Measurements from ENCODE around the gene SLC7A9. TPM values are rescaled to one million over a fixed set of nuclear protein-coding genes. Genes with fewer than 3 reads are reported as not detected.
"Not testable (repeated sequence)": the region's sequence is repeated elsewhere in the genome, so short reads cannot be mapped to it uniquely, and the experiment has no call there.

SLC7A9 gene
- total RNA-seq, 2 experiments from 2014 or later, result 0.22 TPM; not detected in 1

- DNase-seq, result no peak
- H3K4me1 Mint-ChIP-seq (ENCODE audit: low read depth), result peaks cover 14% of the 10 kb centered on the region
- H3K27me3 Mint-ChIP-seq, result no peaks in the 10 kb centered on the region
- ChIA-PET POLR2A (no interaction called here), CTCF (no interaction called here)
- no peak overlapping the region for H3K27ac Mint-ChIP-seq
- H3K36me3 Mint-ChIP-seq, result no peaks in the 10 kb centered on the region
- H3K9me3 Mint-ChIP-seq, result no peaks in the 10 kb centered on the region
- H3K4me3 Mint-ChIP-seq, result no peak overlapping the region
- intact Hi-C loops (cut with micrococcal nuclease), result no loop called here
These were observed 80.1 kb downstream of the SLC7A9 start for GRCh38 chr19:32789429-32789828.

GRCh38 chr19:32787895-32788294 is 81.7 kb downstream of the SLC7A9 start:
- H3K4me1 Mint-ChIP-seq (ENCODE audit: low read depth); H3K27me3 Mint-ChIP-seq; POLR2A ChIA-PET; H3K36me3 Mint-ChIP-seq; H3K27ac Mint-ChIP-seq; intact Hi-C loops (cut with micrococcal nuclease); H3K4me3 Mint-ChIP-seq; CTCF ChIA-PET; H3K9me3 Mint-ChIP-seq; DNase-seq: not testable (repeated sequence)

- H3K27me3 Mint-ChIP-seq; DNase-seq; POLR2A ChIA-PET; H3K36me3 Mint-ChIP-seq; CTCF ChIA-PET; H3K4me3 Mint-ChIP-seq; H3K4me1 Mint-ChIP-seq (ENCODE audit: low read depth); H3K9me3 Mint-ChIP-seq; intact Hi-C loops (cut with micrococcal nuclease); H3K27ac Mint-ChIP-seq: not testable (repeated sequence)
These were observed 82.3 kb downstream of the SLC7A9 start for GRCh38 chr19:32787161-32787813.

GRCh38 chr19:32782089-32782488 is 87.5 kb downstream of the SLC7A9 start:
- POLR2A ChIA-PET; H3K4me3 Mint-ChIP-seq; intact Hi-C loops (cut with micrococcal nuclease); H3K4me1 Mint-ChIP-seq (ENCODE audit: low read depth); CTCF ChIA-PET; H3K36me3 Mint-ChIP-seq; H3K27me3 Mint-ChIP-seq; DNase-seq; H3K27ac Mint-ChIP-seq: not testable (repeated sequence)
- peaks cover 19% of the 10 kb centered on the region for H3K9me3 Mint-ChIP-seq

- Mint-ChIP-seq H3K36me3 (peaks cover 3% of the 10 kb centered on the region), H3K27me3 (no peaks in the 10 kb centered on the region), H3K27ac (no peak overlapping the region), H3K4me1 (ENCODE audit: low read depth) (no peaks in the 10 kb centered on the region), H3K4me3 (no peak overlapping the region), H3K9me3 (peaks cover 19% of the 10 kb centered on the region)
- intact Hi-C loops (cut with micrococcal nuclease), result no loop called here
- no peak for DNase-seq
- ChIA-PET POLR2A (no interaction called here), CTCF (no interaction called here)
These were observed 88.3 kb downstream of the SLC7A9 start for GRCh38 chr19:32781280-32781679.

Other genes with a start within 250 kb of the SLC7A9 start
- 10 to 100 TPM; 39.7 to 45.4 TPM for gene ANKRD27, start 194.6 kb downstream of the SLC7A9 start, total RNA-seq
- under 1 TPM; 0.10 to 0.19 TPM for gene RGS9BP, start 193.9 kb downstream of the SLC7A9 start, total RNA-seq
- 10 to 100 TPM; 14.9 to 15.0 TPM for gene NUDT19, start 177.9 kb downstream of the SLC7A9 start, total RNA-seq
- gene TDRD12, start 150.0 kb downstream of the SLC7A9 start, total RNA-seq, result under 1 TPM; 0.24 to 0.63 TPM
- gene CEP89, start 102.2 kb upstream of the SLC7A9 start, total RNA-seq, result 10 to 100 TPM; 15.6 to 21.0 TPM
- gene FAAP24, start 102.5 kb upstream of the SLC7A9 start, total RNA-seq, result 1 to 10 TPM; 8.1 to 8.3 TPM
- 1 to 10 TPM; 1.7 to 2.9 TPM for gene RHPN2, start 195.1 kb upstream of the SLC7A9 start, total RNA-seq
- gene GPATCH1, start 211.4 kb upstream of the SLC7A9 start, total RNA-seq, result 1 to 10 TPM; 8.9 to 9.9 TPM

Data from activated CD4-positive, alpha-beta memory T cell treated with anti-CD3 and anti-CD28 coated beads for 36 hours (primary cell).